Panc1 (cell line): Measurements from ENCODE around the gene ADGRL3.

Experiments
- POLR2AphosphoS5 ChIP-seq: IDR thresholded peaks from 2 replicates; pipeline ENCODE4 v1.6.1; 2012; ENCODE audit warnings: mild to moderate bottlenecking, low read depth, low read length, moderate library complexity
- SIN3A ChIP-seq: IDR thresholded peaks from 2 replicates; pipeline ENCODE4 v1.6.1; 2012; ENCODE audit warnings: low read depth, mild to moderate bottlenecking, low read length, moderate library complexity, borderline replicate concordance; ENCODE audit not compliant: insufficient read depth
- TF ChIP-seq, protein P1 (sequence below): fragments of 450-650 bp; IDR thresholded peaks from 2 replicates; pipeline ENCODE4 v1.5.1; 2017; ENCODE audit warnings: mild to moderate bottlenecking
- TF ChIP-seq, protein P2 (sequence below), 2 experiments: IDR thresholded peaks; 2 replicates each; pipeline ENCODE4 v1.6.1; 2011 to 2012; ENCODE audit warnings: low read depth in 2 of 2, control low read depth in 1 of 2, low read length in 1 of 2, mild to moderate bottlenecking in 1 of 2, moderate library complexity in 1 of 2; ENCODE audit not compliant: insufficient read depth in 1 of 2

DNA sequence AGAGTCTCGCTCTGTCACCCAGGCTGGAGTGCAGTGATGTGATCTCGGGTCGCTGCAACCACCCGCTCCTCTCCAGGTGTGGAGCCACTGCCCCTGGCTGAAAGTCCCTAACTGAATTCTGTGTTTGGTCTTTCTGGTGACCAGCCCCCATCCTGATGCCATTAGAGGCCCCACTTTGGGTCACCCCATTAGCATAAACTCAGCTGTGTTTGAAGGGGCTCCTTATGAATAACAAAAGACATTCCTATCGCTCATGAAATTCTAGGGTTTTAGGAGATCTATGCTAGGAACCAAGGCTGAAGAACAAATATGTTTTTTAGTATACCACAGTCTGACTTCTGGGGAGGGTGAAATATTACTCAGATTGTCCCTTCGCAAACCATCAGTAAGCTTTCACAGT is 652.9 kb downstream of the ADGRL3 start:
- TF ChIP-seq, protein P1, sequence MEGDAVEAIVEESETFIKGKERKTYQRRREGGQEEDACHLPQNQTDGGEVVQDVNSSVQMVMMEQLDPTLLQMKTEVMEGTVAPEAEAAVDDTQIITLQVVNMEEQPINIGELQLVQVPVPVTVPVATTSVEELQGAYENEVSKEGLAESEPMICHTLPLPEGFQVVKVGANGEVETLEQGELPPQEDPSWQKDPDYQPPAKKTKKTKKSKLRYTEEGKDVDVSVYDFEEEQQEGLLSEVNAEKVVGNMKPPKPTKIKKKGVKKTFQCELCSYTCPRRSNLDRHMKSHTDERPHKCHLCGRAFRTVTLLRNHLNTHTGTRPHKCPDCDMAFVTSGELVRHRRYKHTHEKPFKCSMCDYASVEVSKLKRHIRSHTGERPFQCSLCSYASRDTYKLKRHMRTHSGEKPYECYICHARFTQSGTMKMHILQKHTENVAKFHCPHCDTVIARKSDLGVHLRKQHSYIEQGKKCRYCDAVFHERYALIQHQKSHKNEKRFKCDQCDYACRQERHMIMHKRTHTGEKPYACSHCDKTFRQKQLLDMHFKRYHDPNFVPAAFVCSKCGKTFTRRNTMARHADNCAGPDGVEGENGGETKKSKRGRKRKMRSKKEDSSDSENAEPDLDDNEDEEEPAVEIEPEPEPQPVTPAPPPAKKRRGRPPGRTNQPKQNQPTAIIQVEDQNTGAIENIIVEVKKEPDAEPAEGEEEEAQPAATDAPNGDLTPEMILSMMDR = no peak
- TF ChIP-seq, protein P2, sequence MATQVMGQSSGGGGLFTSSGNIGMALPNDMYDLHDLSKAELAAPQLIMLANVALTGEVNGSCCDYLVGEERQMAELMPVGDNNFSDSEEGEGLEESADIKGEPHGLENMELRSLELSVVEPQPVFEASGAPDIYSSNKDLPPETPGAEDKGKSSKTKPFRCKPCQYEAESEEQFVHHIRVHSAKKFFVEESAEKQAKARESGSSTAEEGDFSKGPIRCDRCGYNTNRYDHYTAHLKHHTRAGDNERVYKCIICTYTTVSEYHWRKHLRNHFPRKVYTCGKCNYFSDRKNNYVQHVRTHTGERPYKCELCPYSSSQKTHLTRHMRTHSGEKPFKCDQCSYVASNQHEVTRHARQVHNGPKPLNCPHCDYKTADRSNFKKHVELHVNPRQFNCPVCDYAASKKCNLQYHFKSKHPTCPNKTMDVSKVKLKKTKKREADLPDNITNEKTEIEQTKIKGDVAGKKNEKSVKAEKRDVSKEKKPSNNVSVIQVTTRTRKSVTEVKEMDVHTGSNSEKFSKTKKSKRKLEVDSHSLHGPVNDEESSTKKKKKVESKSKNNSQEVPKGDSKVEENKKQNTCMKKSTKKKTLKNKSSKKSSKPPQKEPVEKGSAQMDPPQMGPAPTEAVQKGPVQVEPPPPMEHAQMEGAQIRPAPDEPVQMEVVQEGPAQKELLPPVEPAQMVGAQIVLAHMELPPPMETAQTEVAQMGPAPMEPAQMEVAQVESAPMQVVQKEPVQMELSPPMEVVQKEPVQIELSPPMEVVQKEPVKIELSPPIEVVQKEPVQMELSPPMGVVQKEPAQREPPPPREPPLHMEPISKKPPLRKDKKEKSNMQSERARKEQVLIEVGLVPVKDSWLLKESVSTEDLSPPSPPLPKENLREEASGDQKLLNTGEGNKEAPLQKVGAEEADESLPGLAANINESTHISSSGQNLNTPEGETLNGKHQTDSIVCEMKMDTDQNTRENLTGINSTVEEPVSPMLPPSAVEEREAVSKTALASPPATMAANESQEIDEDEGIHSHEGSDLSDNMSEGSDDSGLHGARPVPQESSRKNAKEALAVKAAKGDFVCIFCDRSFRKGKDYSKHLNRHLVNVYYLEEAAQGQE (IDR thresholded peaks at IDR 0.05; ENCODE audit: insufficient read depth in 1 of 2, low read depth in 2 of 2, low read length in 1 of 2) = no peak
- TF ChIP-seq POLR2AphosphoS5 = no peak
- TF ChIP-seq SIN3A = no peak
